A549 (cell line): ENCODE measurements around the gene SLC35B4. TPM values are rescaled to one million over a fixed set of nuclear protein-coding genes. Genes with fewer than 3 reads are reported as not detected.

Experiments used
- ATAC-seq, 2 experiments: fragments of 200-7000 bp in 1 of 2; fragments of >200 bp in 1 of 2; cut with Nextera tagmentation in 1 of 2; cut with Tn5 transposase in 1 of 2; 3 replicates each; pipeline versions ENCODE4 v1.8.0 to v1.9.1; 2018 to 2020; ENCODE audit warnings: mild to moderate bottlenecking in 1 of 2, moderate library complexity in 1 of 2
- CTCF ChIA-PET: fragments of 300-600 bp; sonication (Branson Sonifier 250); formaldehyde crosslinking; extraction: SDS; loops from one replicate; lab custom pipeline; 2021; ENCODE audit warnings: antibody characterized with exemption, inconsistent platforms; lab: Yijun Ruan, JAX
- POLR2A ChIA-PET: fragments of 350-600 bp; formaldehyde crosslinking; extraction: SDS; loops from one replicate; lab custom pipeline; 2021; ENCODE audit warnings: antibody characterized with exemption, inconsistent platforms; lab: Yijun Ruan, JAX
- DNase-seq, 2 experiments: peaks; one replicate each; pipeline versions ENCODE4 v3.0.0 to v3.0.0-alpha.2; 2011 to 2016; ENCODE audit warnings: low read depth in 1 of 2, low spot score in 1 of 2
- FAIRE-seq: peaks from 2 replicates; lab custom pipeline; 2011; peaks lifted over from hg19 to GRCh38; lab: Jason Lieb, UNC
- H3K27ac ChIP-seq, 2 experiments: fragments of >200 bp; sonication (Bioruptor Twin); formaldehyde crosslinking; 3 replicates each; pipeline ENCODE4 v1.5.1; 2016 to 2017
- H3K4me1 ChIP-seq: fragments of >200 bp; sonication (Bioruptor Twin); formaldehyde crosslinking; 3 replicates; pipeline ENCODE4 v1.6.1; 2016
- H3K4me2 ChIP-seq: fragments of >200 bp; sonication (Bioruptor Twin); formaldehyde crosslinking; 3 replicates; pipeline ENCODE4 v1.6.1; 2016
- H3K4me3 ChIP-seq: fragments of >200 bp; sonication (Bioruptor Twin); formaldehyde crosslinking; 3 replicates; pipeline ENCODE4 v1.5.1; 2016
- H3K9me3 ChIP-seq: fragments of >200 bp; sonication (Bioruptor Twin); formaldehyde crosslinking; 3 replicates; pipeline ENCODE4 v1.6.1; 2016
- BCL3 ChIP-seq: fragments of >200 bp; sonication (Bioruptor Twin); formaldehyde crosslinking; IDR thresholded peaks from 3 replicates; pipeline ENCODE4 v1.6.1; 2016
- CBX2 ChIP-seq: fragments of 200-600 bp; sonication (generic); IDR thresholded peaks from 2 replicates; pipeline ENCODE4 v1.6.1; 2016; ENCODE audit warnings: low read depth, mild to moderate bottlenecking, borderline replicate concordance
- CHD2 ChIP-seq: fragments of 150-350 bp; IDR thresholded peaks from 2 replicates; pipeline ENCODE4 v1.6.1; 2014; ENCODE audit warnings: low read length; ENCODE audit not compliant: partially characterized antibody
- CTCF ChIP-seq: fragments of >200 bp; sonication (Bioruptor Twin); formaldehyde crosslinking; IDR thresholded peaks from 3 replicates; pipeline ENCODE4 v1.5.1; 2016
- E2F6 ChIP-seq: IDR thresholded peaks from 2 replicates; pipeline ENCODE4 v1.6.1; 2012; ENCODE audit warnings: low read depth, borderline replicate concordance
- ESRRA ChIP-seq: fragments of 150-350 bp; IDR thresholded peaks from 2 replicates; pipeline ENCODE4 v1.6.1; 2014; ENCODE audit warnings: mild to moderate bottlenecking, low read length, borderline replicate concordance
- FOSB ChIP-seq: fragments of 250-450 bp; sonication (Bioruptor Pico); IDR thresholded peaks from 2 replicates; pipeline ENCODE4 v1.5.0; 2020; ENCODE audit warnings: mild to moderate bottlenecking, moderate library complexity
- FOSL2 ChIP-seq, 2 experiments: fragments of 450-650 bp in 1 of 2; fragments of >200 bp in 1 of 2; sonication (Bioruptor Twin) in 1 of 2; formaldehyde crosslinking; IDR thresholded peaks; 2 replicates each; pipeline versions ENCODE4 v1.5.0 to v1.6.1; 2016 to 2020; ENCODE audit warnings: mild to moderate bottlenecking in 1 of 2, moderate library complexity in 1 of 2
- FOXS1 ChIP-seq: fragments of 250-450 bp; sonication (Bioruptor Pico); IDR thresholded peaks from 2 replicates; pipeline ENCODE4 v1.5.0; 2020; ENCODE audit warnings: mild to moderate bottlenecking, moderate library complexity
- HDAC2 ChIP-seq: fragments of 200-600 bp; sonication (generic); IDR thresholded peaks from 2 replicates; pipeline ENCODE4 v1.6.1; 2016
- HOXB5 ChIP-seq: fragments of 250-450 bp; sonication (Bioruptor Pico); IDR thresholded peaks from 2 replicates; pipeline ENCODE4 v1.5.0; 2020; ENCODE audit warnings: mild to moderate bottlenecking, moderate library complexity
- KDM1A ChIP-seq: fragments of 200-600 bp; sonication (generic); IDR thresholded peaks from 2 replicates; pipeline ENCODE4 v1.6.1; 2016; ENCODE audit warnings: low read depth, mild to moderate bottlenecking
- NR3C1 ChIP-seq: fragments of >200 bp; sonication (Bioruptor Twin); formaldehyde crosslinking; IDR thresholded peaks from 3 replicates; pipeline ENCODE4 v1.6.1; 2017
- PHF8 ChIP-seq: fragments of 200-600 bp; sonication (generic); IDR thresholded peaks from 2 replicates; pipeline ENCODE4 v1.6.1; 2016; ENCODE audit warnings: low read depth, mild to moderate bottlenecking, antibody characterized with exemption, moderate library complexity, borderline replicate concordance
- POLR2AphosphoS2 ChIP-seq: conservative IDR thresholded peaks from 2 replicates; pipeline ENCODE4 v1.6.1; 2012; ENCODE audit warnings: low read length, improper control_type of control experiment, inconsistent platforms
- RAD21 ChIP-seq, 2 experiments: fragments of >200 bp in 1 of 2; sonication (Bioruptor Twin) in 1 of 2; formaldehyde crosslinking in 1 of 2; IDR thresholded peaks in 1 of 2; conservative IDR thresholded peaks in 1 of 2; 2 replicates in 1 of 2; 3 replicates in 1 of 2; pipeline ENCODE4 v1.6.1; 2012 to 2018; ENCODE audit warnings: inconsistent platforms in 1 of 2
- RCOR1 ChIP-seq: fragments of 150-350 bp; IDR thresholded peaks from 2 replicates; pipeline ENCODE4 v1.6.1; 2014; ENCODE audit warnings: antibody characterized with exemption, low read length, low read depth
- RFX5 ChIP-seq: fragments of 450-650 bp; IDR thresholded peaks from 2 replicates; pipeline ENCODE4 v1.7.1; 2014; ENCODE audit warnings: antibody characterized with exemption, mild to moderate bottlenecking, moderate library complexity
- RNF2 ChIP-seq: fragments of 200-600 bp; sonication (generic); IDR thresholded peaks from 2 replicates; pipeline ENCODE4 v1.6.1; 2016; ENCODE audit warnings: low read depth, mild to moderate bottlenecking, antibody characterized with exemption, moderate library complexity, borderline replicate concordance
- TFCP2L1 ChIP-seq: fragments of 250-450 bp; sonication (Bioruptor Pico); IDR thresholded peaks from 2 replicates; pipeline ENCODE4 v1.5.0; 2021; ENCODE audit warnings: mild to moderate bottlenecking
- USF2 ChIP-seq: fragments of 450-650 bp; IDR thresholded peaks from 2 replicates; pipeline ENCODE4 v1.6.1; 2014; ENCODE audit warnings: antibody characterized with exemption
- ZC3H11A ChIP-seq: fragments of 450-650 bp; IDR thresholded peaks from 2 replicates; pipeline ENCODE4 v1.6.1; 2014; ENCODE audit warnings: antibody characterized with exemption, mild to moderate bottlenecking
- ZFP36 ChIP-seq: fragments of 450-650 bp; IDR thresholded peaks from 2 replicates; pipeline ENCODE4 v1.6.1; 2014; ENCODE audit warnings: borderline replicate concordance; ENCODE audit not compliant: partially characterized antibody
- ZSCAN20 ChIP-seq: fragments of 250-450 bp; sonication (Bioruptor Pico); IDR thresholded peaks from 2 replicates; pipeline ENCODE4 v1.8.0; 2022; ENCODE audit warnings: mild to moderate bottlenecking, moderate library complexity
- WGBS: methylation state at CpG from one replicate; pipeline ENCODE4 v1.1.6; 2017; ENCODE audit errors: missing lambda C conversion rate; 5-methylcytosine and 5-hydroxymethylcytosine counted together
- polyA plus RNA-seq, 4 experiments: library from polyadenylated mRNA; depleted of rRNA in 3 of 4; stranded (reverse); fragments of >200 nt; fragmentation: RNase III in 1 of 4; extraction: RNeasy Plus Mini Kit Qiagen cat#74134 plus additional on column Dnase treatment in 1 of 4; gene quantifications; 2 replicates in 3 of 4; 3 replicates in 1 of 4; pipeline ENCODE4 v1.2.3, GENCODE V29; 2011 to 2017

Gene SLC35B4
- polyA plus RNA-seq, 2 of the 4 experiments (the other 2 are of a cell fraction) = 32.8 to 73.0 TPM

- FAIRE-seq = no peak
- no peak for DNase-seq
- CTCF ChIA-PET = interaction anchor here (1.0 to 1.8 kb wide), 6 partner anchors 12 to 172 kb away, joined by 3 to 5 read pairs (median 4); no protein-coding TSS in a partner anchor
- TF ChIP-seq CBX2 (no peak), PHF8 (no peak), POLR2AphosphoS2 (no peak), HDAC2 (no peak), ZC3H11A (no peak), ZFP36 (no peak), CTCF (no peak), RCOR1 (no peak), USF2 (no peak), BCL3 (no peak), CHD2 (no peak), FOSL2 (IDR thresholded peaks at IDR 0.05) (no peak), FOSL2 (CRISPR knock-in tag; IDR thresholded peaks at IDR 0.05) (no peak)
- TF ChIP-seq, all 56 proteins: peak for 0
- ATAC-seq = no peak
- Histone ChIP-seq H3K9me3 (no peaks in the 10 kb centered on the region), H3K4me2 (no peak overlapping the region), H3K4me3 (no peak overlapping the region), H3K27ac (no peak overlapping the region), H3K4me1 (peaks cover 14% of the 10 kb centered on the region)
- WGBS = 95% methylated on average over 1 of the region's 1 CpG
- POLR2A ChIA-PET = no interaction called here
These were observed 3.2 kb downstream of the SLC35B4 start for GRCh38 chr7:134313543-134313942.

- TF ChIP-seq NR3C1 (no peak), CBX2 (no peak), TFCP2L1 (CRISPR knock-in tag) (no peak), ESRRA (no peak), RAD21 (conservative IDR thresholded peaks at IDR 0.05 in 1 of 2, IDR thresholded peaks at IDR 0.05 in 1 of 2) (no peak)
- no peak for DNase-seq
These were observed 4.0 kb downstream of the SLC35B4 start for GRCh38 chr7:134312717-134313116.

GRCh38 chr7:134311807-134312206 is 4.9 kb downstream of the SLC35B4 start:
- peak; percentile 61 for FAIRE-seq
- 96% methylated on average over 4 of the region's 4 CpGs for WGBS

More at GRCh38 chr7:134312717-134313116, 4.0 kb downstream of the SLC35B4 start:
- Histone ChIP-seq H3K27ac (no peak overlapping the region), H3K4me2 (no peak overlapping the region), H3K4me3 (no peak overlapping the region), H3K9me3 (no peaks in the 10 kb centered on the region), H3K4me1 (peaks cover 14% of the 10 kb centered on the region)
- POLR2A ChIA-PET = no interaction called here
- 86% methylated on average over 6 of the region's 6 CpGs for WGBS
- CTCF ChIA-PET = interaction anchor here (1.0 to 1.6 kb wide), 2 partner anchors 42 to 45 kb away, joined by 3 to 5 read pairs; no protein-coding TSS in a partner anchor
- ATAC-seq (no peak), FAIRE-seq (peak; percentile 18)

More at GRCh38 chr7:134311807-134312206, 4.9 kb downstream of the SLC35B4 start:
- Histone ChIP-seq H3K4me1 (peaks cover 9% of the 10 kb centered on the region), H3K9me3 (no peaks in the 10 kb centered on the region), H3K27ac (no peak overlapping the region), H3K4me2 (no peak overlapping the region), H3K4me3 (no peak overlapping the region)
- DNase-seq = no peak
- ChIA-PET POLR2A (no interaction called here), CTCF (interaction anchor here (0.9 to 1.8 kb wide), 2 partner anchors 10 to 120 kb away, joined by 3 to 6 read pairs; no protein-coding TSS in a partner anchor)
- TF ChIP-seq ZSCAN20 (CRISPR knock-in tag) = no peak
- no peak for TF ChIP-seq RFX5
- no peak for TF ChIP-seq E2F6
- TF ChIP-seq HOXB5 (CRISPR knock-in tag) = no peak
- TF ChIP-seq RNF2 = no peak
- no peak for TF ChIP-seq FOXS1 (CRISPR knock-in tag)
- no peak for TF ChIP-seq FOSB (CRISPR knock-in tag)
- no peak for TF ChIP-seq KDM1A
- no peak for TF ChIP-seq CBX2
- no peak for ATAC-seq
